CD4-positive, alpha-beta T cell (primary cell): Measurements from ENCODE around the gene RGS9. TPM values are rescaled to one million over a fixed set of nuclear protein-coding genes. Genes with fewer than 3 reads are reported as not detected.
A peak's percentile ranks its signal among the peaks of the same experiment; 100 is the strongest.

ENCODE experiments used
- ATAC-seq: fragments of 200-7000 bp; cut with Tn5 transposase; one replicate; pipeline ENCODE4 v1.10.0; 2022; ENCODE audit warnings: mild to moderate bottlenecking; ENCODE audit not compliant: poor library complexity
- CTCF ChIA-PET: fragments of 350-600 bp; sonication (Branson Sonifier 250); formaldehyde crosslinking; loops from one replicate; lab custom pipeline; 2021; ENCODE audit warnings: antibody characterized with exemption, inconsistent platforms; lab: Charles Lee
- POLR2A ChIA-PET: fragments of 350-600 bp; sonication (Branson Sonifier 250); formaldehyde crosslinking; loops from one replicate; lab custom pipeline; 2021; ENCODE audit warnings: antibody characterized with exemption, inconsistent platforms; lab: Charles Lee
- DNase-seq, 14 experiments: peaks; one replicate each; pipeline ENCODE4 v3.0.0-alpha.2; 2013 to 2020; ENCODE audit warnings: mixed read lengths in 2 of 14
- H3K27ac ChIP-seq, 2 donors: one replicate each; pipeline versions ENCODE4 v1.5.1 to v1.7.0; 2013; ENCODE audit warnings: low read length in 2 of 2, low read depth in 1 of 2, mild to moderate bottlenecking in 1 of 2
- H3K27me3 ChIP-seq, 2 experiments: 1 replicate in 1 of 2; 2 replicates in 1 of 2; pipeline versions ENCODE4 v1.6.1 to v1.7.0; 2013; ENCODE audit warnings: low read length in 2 of 2, control low read depth in 1 of 2, mild to moderate bottlenecking in 1 of 2, moderate library complexity in 1 of 2; ENCODE audit not compliant: insufficient read depth in 2 of 2, control insufficient read depth in 1 of 2
- H3K36me3 ChIP-seq: one replicate; pipeline ENCODE4 v1.6.1; 2013; ENCODE audit warnings: low read length, control low read depth; ENCODE audit not compliant: insufficient read depth
- H3K4me1 ChIP-seq: one replicate; pipeline ENCODE4 v1.6.1; 2013; ENCODE audit warnings: low read length, control low read depth; ENCODE audit not compliant: insufficient read depth
- H3K4me3 ChIP-seq: one replicate; pipeline ENCODE4 v1.5.1; 2013; ENCODE audit warnings: mild to moderate bottlenecking, low read length, moderate library complexity
- H3K9me3 ChIP-seq, 2 experiments: 1 replicate in 1 of 2; 2 replicates in 1 of 2; pipeline versions ENCODE4 v1.6.1 to v1.7.0; 2013; ENCODE audit warnings: low read length in 2 of 2, mild to moderate bottlenecking in 2 of 2, control low read depth in 1 of 2, moderate library complexity in 1 of 2; ENCODE audit not compliant: control insufficient read depth in 1 of 2, insufficient read depth in 1 of 2
- H3K27ac Mint-ChIP-seq: one replicate; pipeline ENCODE4 v1.8.0; 2020; ENCODE audit warnings: mixed read lengths
- H3K27me3 Mint-ChIP-seq: one replicate; pipeline ENCODE4 v1.8.0; 2021; ENCODE audit warnings: mixed read lengths
- H3K36me3 Mint-ChIP-seq: one replicate; pipeline ENCODE4 v1.8.0; 2021; ENCODE audit warnings: low read depth, mixed read lengths
- H3K4me1 Mint-ChIP-seq: one replicate; pipeline ENCODE4 v1.8.0; 2021; ENCODE audit warnings: low read depth, mixed read lengths
- H3K4me3 Mint-ChIP-seq: one replicate; pipeline ENCODE4 v1.8.0; 2020; ENCODE audit warnings: mild to moderate bottlenecking, mixed read lengths
- H3K9me3 Mint-ChIP-seq: one replicate; pipeline ENCODE4 v1.8.0; 2020; ENCODE audit warnings: mixed read lengths
- intact Hi-C, 2 experiments: fragments of 100-400 bp; cut with DNase I in 1 of 2; cut with micrococcal nuclease in 1 of 2; formaldehyde crosslinking; loops; one replicate each; pipeline versions ENCODE4 v1.15.1 to v1.9.0; 2023 to 2025; cut with DNase I, micrococcal nuclease
- total RNA-seq, 174 experiments: library from RNA in 2 of 174; stranded (reverse) in 2 of 174; gene quantifications; one replicate each; pipeline ENCODE4 v1.2.3 and lab custom pipeline; 2021 to 2026
- TF ChIP-seq, protein P1 (sequence below): fragments of 200-600 bp; IDR thresholded peaks from one replicate; pipeline ENCODE4 v1.8.0; 2022; ENCODE audit warnings: antibody characterized with exemption, mild to moderate bottlenecking

RGS9 gene
- total RNA-seq, 2 experiments from 2014 or later, result 0.60 to 0.73 TPM

DNA sequence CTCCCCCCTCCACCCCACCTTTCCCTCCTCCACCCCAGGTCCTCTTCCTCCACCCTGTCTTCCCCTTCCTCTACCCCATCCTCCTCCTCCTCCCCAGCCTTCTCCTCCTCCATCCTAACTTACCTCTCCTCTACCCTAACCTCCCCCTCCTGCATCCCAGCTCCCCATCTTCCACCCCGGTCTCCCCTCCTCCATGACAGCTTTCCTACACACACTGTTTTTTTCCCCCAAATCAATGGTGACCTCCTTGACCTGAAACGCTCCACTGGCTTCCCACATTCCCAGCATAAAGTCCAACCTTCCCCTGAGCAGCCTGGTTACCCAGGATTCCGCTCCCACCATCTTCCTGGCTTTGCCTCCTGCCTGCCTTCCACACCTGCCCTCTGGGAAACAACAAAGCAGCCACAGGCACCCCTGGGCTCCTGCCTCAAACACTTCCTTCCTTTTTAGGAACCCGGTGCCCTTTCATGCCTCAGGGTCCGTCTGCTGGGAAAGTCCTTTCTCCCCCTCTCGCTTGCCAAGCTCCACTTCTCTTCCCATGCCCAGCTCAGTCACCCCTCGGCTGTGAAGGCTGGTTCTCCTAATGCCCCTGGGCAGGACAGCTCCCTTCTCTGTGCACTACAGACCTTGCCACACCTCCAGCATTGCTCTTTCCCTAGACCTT, 2.1 kb downstream of the RGS9 start:
- TF ChIP-seq, protein P1, sequence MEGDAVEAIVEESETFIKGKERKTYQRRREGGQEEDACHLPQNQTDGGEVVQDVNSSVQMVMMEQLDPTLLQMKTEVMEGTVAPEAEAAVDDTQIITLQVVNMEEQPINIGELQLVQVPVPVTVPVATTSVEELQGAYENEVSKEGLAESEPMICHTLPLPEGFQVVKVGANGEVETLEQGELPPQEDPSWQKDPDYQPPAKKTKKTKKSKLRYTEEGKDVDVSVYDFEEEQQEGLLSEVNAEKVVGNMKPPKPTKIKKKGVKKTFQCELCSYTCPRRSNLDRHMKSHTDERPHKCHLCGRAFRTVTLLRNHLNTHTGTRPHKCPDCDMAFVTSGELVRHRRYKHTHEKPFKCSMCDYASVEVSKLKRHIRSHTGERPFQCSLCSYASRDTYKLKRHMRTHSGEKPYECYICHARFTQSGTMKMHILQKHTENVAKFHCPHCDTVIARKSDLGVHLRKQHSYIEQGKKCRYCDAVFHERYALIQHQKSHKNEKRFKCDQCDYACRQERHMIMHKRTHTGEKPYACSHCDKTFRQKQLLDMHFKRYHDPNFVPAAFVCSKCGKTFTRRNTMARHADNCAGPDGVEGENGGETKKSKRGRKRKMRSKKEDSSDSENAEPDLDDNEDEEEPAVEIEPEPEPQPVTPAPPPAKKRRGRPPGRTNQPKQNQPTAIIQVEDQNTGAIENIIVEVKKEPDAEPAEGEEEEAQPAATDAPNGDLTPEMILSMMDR, result no peak
- Mint-ChIP-seq H3K9me3 (no peaks in the 10 kb centered on the region), H3K4me1 (peaks cover 20% of the 10 kb centered on the region), H3K27ac (no peak overlapping the region), H3K4me3 (peak overlapping the region; percentile 60), H3K27me3 (peaks cover 18% of the 10 kb centered on the region), H3K36me3 (no peaks in the 10 kb centered on the region)
- intact Hi-C loops, result loop anchor here (5.0 kb wide), 1 partner anchor 58 kb away; no protein-coding TSS in a partner anchor
- DNase-seq, result no peak
- Histone ChIP-seq H3K36me3 (no peaks in the 10 kb centered on the region), H3K27me3 (peaks cover 2 to 7% of the 10 kb centered on the region in 2 experiments), H3K4me3 (no peak overlapping the region), H3K27ac (no peak overlapping the region), H3K9me3 (no peaks in the 10 kb centered on the region), H3K4me1 (peaks cover 34% of the 10 kb centered on the region)
- ChIA-PET CTCF (interaction anchor here (0.5 kb wide), 1 partner anchor 299 kb away, joined by 3 read pairs; no protein-coding TSS in a partner anchor), POLR2A (no interaction called here)
- no peak for ATAC-seq

DNA sequence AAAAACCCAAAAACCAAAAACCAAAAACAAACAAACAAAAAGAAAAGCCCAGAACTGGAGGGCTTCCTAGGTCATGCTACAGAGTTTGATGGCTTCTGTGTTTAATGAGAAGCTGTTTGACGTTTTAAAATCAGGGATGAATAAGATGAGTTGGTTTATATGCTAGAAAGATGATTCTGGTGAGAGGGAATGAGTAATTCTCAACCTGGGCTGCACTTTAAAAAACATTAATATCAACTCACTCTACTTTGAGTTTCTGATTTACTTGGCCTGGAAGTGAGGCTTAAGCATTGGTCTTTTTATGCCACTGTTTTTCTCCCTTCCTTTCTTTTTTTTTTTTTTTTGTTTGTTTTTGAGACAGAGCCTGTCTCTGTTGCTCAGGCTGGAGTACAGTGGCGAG, 5.1 kb downstream of the RGS9 start:
- CTCF ChIA-PET, result no interaction called here

DNA sequence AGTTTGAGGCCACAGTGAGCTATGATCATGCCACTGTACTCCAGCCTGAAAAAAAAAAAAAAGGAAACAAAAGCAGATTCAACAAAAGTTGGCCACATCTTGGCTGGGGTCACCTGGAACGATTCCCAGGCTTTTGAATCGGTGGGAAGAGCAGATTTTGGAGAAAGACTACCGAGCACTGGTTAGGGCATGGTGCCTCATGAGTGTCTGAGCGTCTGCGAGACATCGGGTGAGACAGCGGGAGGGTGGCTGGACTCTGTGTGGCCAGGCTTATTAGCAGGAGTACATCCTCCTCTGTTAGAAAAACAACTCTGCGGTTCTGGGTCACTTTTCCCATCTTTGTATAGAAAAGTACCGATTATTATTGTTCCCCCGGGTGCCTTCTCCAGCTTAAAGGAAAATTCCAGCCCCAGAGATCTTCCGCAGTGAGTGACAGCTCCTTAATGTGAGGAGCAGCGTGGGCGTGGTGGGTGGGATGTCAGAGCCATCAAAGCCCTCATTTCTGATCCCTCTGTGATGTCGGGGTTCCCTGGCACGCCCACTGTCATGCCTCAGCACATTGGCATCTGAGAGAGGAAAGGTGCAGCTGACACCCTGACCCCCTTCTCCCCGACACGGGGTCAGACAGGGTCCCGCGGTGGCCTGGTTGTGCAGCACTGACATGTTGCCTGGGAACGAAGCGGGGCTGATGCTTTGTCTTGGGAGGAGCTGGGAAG, 6.9 kb downstream of the RGS9 start:
- H3K27ac ChIP-seq, result no peak overlapping the region
- TF ChIP-seq, protein P1, result no peak
- Mint-ChIP-seq H3K27me3 (peaks cover 22% of the 10 kb centered on the region), H3K9me3 (no peaks in the 10 kb centered on the region), H3K4me3 (no peak overlapping the region), H3K27ac (no peak overlapping the region), H3K4me1 (peaks cover 7% of the 10 kb centered on the region), H3K36me3 (no peaks in the 10 kb centered on the region)
- ChIA-PET CTCF (no interaction called here), POLR2A (no interaction called here)
- ATAC-seq, result no peak
- intact Hi-C loops, result no loop called here
- H3K27me3 ChIP-seq, result peaks cover 2 to 6% of the 10 kb centered on the region in 2 experiments
- peaks cover 11% of the 10 kb centered on the region for H3K4me1 ChIP-seq
- DNase-seq, result no peak
- H3K36me3 ChIP-seq, result no peaks in the 10 kb centered on the region
- no peaks in the 10 kb centered on the region for H3K9me3 ChIP-seq
- no peak overlapping the region for H3K4me3 ChIP-seq

More for the DNA sequence above, 5.1 kb downstream of the RGS9 start:
- intact Hi-C loops, result no loop called here
- Mint-ChIP-seq H3K9me3 (no peaks in the 10 kb centered on the region), H3K27ac (no peak overlapping the region), H3K36me3 (no peaks in the 10 kb centered on the region), H3K27me3 (peaks cover 22% of the 10 kb centered on the region), H3K4me1 (peaks cover 20% of the 10 kb centered on the region), H3K4me3 (no peak overlapping the region)
- ATAC-seq, result no peak
- DNase-seq, result no peak
- H3K9me3 ChIP-seq, result no peaks in the 10 kb centered on the region
- peaks cover 29% of the 10 kb centered on the region for H3K4me1 ChIP-seq
- POLR2A ChIA-PET, result no interaction called here
- H3K36me3 ChIP-seq, result no peaks in the 10 kb centered on the region
- H3K27me3 ChIP-seq, result peaks cover 2 to 7% of the 10 kb centered on the region in 2 experiments
- TF ChIP-seq, protein P1, result no peak
- no peak overlapping the region for H3K4me3 ChIP-seq
- no peak overlapping the region for H3K27ac ChIP-seq
